ENCODE measurements around the gene NELL2. TPM values are rescaled to one million over a fixed set of nuclear protein-coding genes. Genes with fewer than 3 reads are reported as not detected.

NELL2 gene
- total RNA-seq, 1 donor from 2014 or later, result 1.0 TPM

- H4K20me1 ChIP-seq (ENCODE audit: insufficient read depth, low read length), result no peaks in the 10 kb centered on the region
- DNase-seq (ENCODE audit: low read depth) (no peak), FAIRE-seq (no peak)
- no peaks in the 10 kb centered on the region for H3K4me1 ChIP-seq (ENCODE audit: insufficient read depth, low read length)
- no peaks in the 10 kb centered on the region for H3K79me2 ChIP-seq (ENCODE audit: insufficient read depth, low read length)
- no peak overlapping the region for H3K4me3 ChIP-seq (ENCODE audit: insufficient read depth, low read depth, low read length)
- H3K27ac ChIP-seq (ENCODE audit: low read depth, low read length), result no peak overlapping the region
- Mint-ChIP-seq H3K27me3 (ENCODE audit: low read depth, unreplicated experiment) (no peaks in the 10 kb centered on the region), H3K9me3 (ENCODE audit: unreplicated experiment) (no peaks in the 10 kb centered on the region), H3K4me1 (ENCODE audit: low read depth, unreplicated experiment) (no peaks in the 10 kb centered on the region), H3K27ac (ENCODE audit: unreplicated experiment) (no peak overlapping the region), H3K4me3 (ENCODE audit: unreplicated experiment) (no peak overlapping the region), H3K36me3 (ENCODE audit: low read depth, unreplicated experiment) (no peaks in the 10 kb centered on the region)
- no peak overlapping the region for H2AFZ ChIP-seq (ENCODE audit: low read depth, low read length)
- TF ChIP-seq EZH2 (IDR thresholded peaks at IDR 0.05; ENCODE audit: insufficient read depth, low read length), result no peak
- no peak for TF ChIP-seq CTCF (IDR thresholded peaks at IDR 0.05; ENCODE audit: insufficient read depth, low read depth, low read length)
- H3K36me3 ChIP-seq (ENCODE audit: insufficient read depth, low read length), result no peaks in the 10 kb centered on the region
- no peaks in the 10 kb centered on the region for H3K27me3 ChIP-seq (ENCODE audit: insufficient read depth, low read length)
- H3K9me3 ChIP-seq (ENCODE audit: insufficient read depth, low read depth, low read length), result no peaks in the 10 kb centered on the region
- H3K4me2 ChIP-seq (ENCODE audit: low read length), result no peak overlapping the region
- H3K9ac ChIP-seq (ENCODE audit: low read length), result no peak overlapping the region
Measured at GRCh38 chr12:44640427-44641190, 235.5 kb downstream of the NELL2 start.

GRCh38 chr12:44637875-44638274 is 238.2 kb downstream of the NELL2 start:
- no peak overlapping the region for H2AFZ ChIP-seq (ENCODE audit: low read depth, low read length)
- TF ChIP-seq CTCF (IDR thresholded peaks at IDR 0.05; ENCODE audit: insufficient read depth, low read depth, low read length), result no peak
- TF ChIP-seq EZH2 (IDR thresholded peaks at IDR 0.05; ENCODE audit: insufficient read depth, low read length), result no peak
- no peak overlapping the region for H3K4me3 ChIP-seq (ENCODE audit: insufficient read depth, low read depth, low read length)
- H3K4me1 ChIP-seq (ENCODE audit: insufficient read depth, low read length), result no peaks in the 10 kb centered on the region
- no peaks in the 10 kb centered on the region for H3K79me2 ChIP-seq (ENCODE audit: insufficient read depth, low read length)
- H3K27me3 ChIP-seq (ENCODE audit: insufficient read depth, low read length), result no peaks in the 10 kb centered on the region
- H3K4me3 Mint-ChIP-seq (ENCODE audit: unreplicated experiment), result no peak overlapping the region
- no peaks in the 10 kb centered on the region for H3K9me3 Mint-ChIP-seq (ENCODE audit: unreplicated experiment)
- no peak overlapping the region for H3K27ac ChIP-seq (ENCODE audit: low read depth, low read length)
- H3K4me1 Mint-ChIP-seq (ENCODE audit: low read depth, unreplicated experiment), result no peaks in the 10 kb centered on the region
- no peaks in the 10 kb centered on the region for H3K27me3 Mint-ChIP-seq (ENCODE audit: low read depth, unreplicated experiment)
- FAIRE-seq (no peak), DNase-seq (ENCODE audit: low read depth) (no peak)
- no peak overlapping the region for H3K9ac ChIP-seq (ENCODE audit: low read length)
- no peaks in the 10 kb centered on the region for H3K36me3 ChIP-seq (ENCODE audit: insufficient read depth, low read length)
- H3K9me3 ChIP-seq (ENCODE audit: insufficient read depth, low read depth, low read length), result no peaks in the 10 kb centered on the region
- H3K4me2 ChIP-seq (ENCODE audit: low read length), result no peak overlapping the region
- H3K36me3 Mint-ChIP-seq (ENCODE audit: low read depth, unreplicated experiment), result no peaks in the 10 kb centered on the region
- no peak overlapping the region for H3K27ac Mint-ChIP-seq (ENCODE audit: unreplicated experiment)
- no peaks in the 10 kb centered on the region for H4K20me1 ChIP-seq (ENCODE audit: insufficient read depth, low read length)

GRCh38 chr12:44628180-44628579 is 247.9 kb downstream of the NELL2 start:
- Mint-ChIP-seq H3K27ac (ENCODE audit: unreplicated experiment) (no peak overlapping the region), H3K27me3 (ENCODE audit: low read depth, unreplicated experiment) (no peaks in the 10 kb centered on the region), H3K4me1 (ENCODE audit: low read depth, unreplicated experiment) (no peaks in the 10 kb centered on the region), H3K9me3 (ENCODE audit: unreplicated experiment) (no peaks in the 10 kb centered on the region), H3K36me3 (ENCODE audit: low read depth, unreplicated experiment) (no peaks in the 10 kb centered on the region), H3K4me3 (ENCODE audit: unreplicated experiment) (no peak overlapping the region)
- Histone ChIP-seq H3K79me2 (ENCODE audit: insufficient read depth, low read length) (no peaks in the 10 kb centered on the region), H3K36me3 (ENCODE audit: insufficient read depth, low read length) (no peaks in the 10 kb centered on the region), H3K9me3 (ENCODE audit: insufficient read depth, low read depth, low read length) (no peaks in the 10 kb centered on the region), H3K4me3 (ENCODE audit: insufficient read depth, low read depth, low read length) (no peak overlapping the region), H2AFZ (ENCODE audit: low read depth, low read length) (no peak overlapping the region), H4K20me1 (ENCODE audit: insufficient read depth, low read length) (no peaks in the 10 kb centered on the region), H3K27ac (ENCODE audit: low read depth, low read length) (no peak overlapping the region), H3K27me3 (ENCODE audit: insufficient read depth, low read length) (no peaks in the 10 kb centered on the region), H3K9ac (ENCODE audit: low read length) (no peak overlapping the region), H3K4me1 (ENCODE audit: insufficient read depth, low read length) (no peaks in the 10 kb centered on the region), H3K4me2 (ENCODE audit: low read length) (no peak overlapping the region)
- DNase-seq (ENCODE audit: low read depth), result no peak
- FAIRE-seq, result no peak
- TF ChIP-seq EZH2 (IDR thresholded peaks at IDR 0.05; ENCODE audit: insufficient read depth, low read length), result no peak
- TF ChIP-seq CTCF (IDR thresholded peaks at IDR 0.05; ENCODE audit: insufficient read depth, low read depth, low read length), result no peak

Data from astrocyte (in vitro differentiated cells and primary cell).